HG03432 (cell line): ENCODE results near the gene CD151.

Source experiments
- ATAC-seq: cut with Tn5 transposase; IDR thresholded peaks from one replicate; pipeline ENCODE4 v1.9.1; 2021; ENCODE audit warnings: mild to moderate bottlenecking, moderate library complexity; ENCODE audit not compliant: unreplicated experiment

CD151 gene

DNA sequence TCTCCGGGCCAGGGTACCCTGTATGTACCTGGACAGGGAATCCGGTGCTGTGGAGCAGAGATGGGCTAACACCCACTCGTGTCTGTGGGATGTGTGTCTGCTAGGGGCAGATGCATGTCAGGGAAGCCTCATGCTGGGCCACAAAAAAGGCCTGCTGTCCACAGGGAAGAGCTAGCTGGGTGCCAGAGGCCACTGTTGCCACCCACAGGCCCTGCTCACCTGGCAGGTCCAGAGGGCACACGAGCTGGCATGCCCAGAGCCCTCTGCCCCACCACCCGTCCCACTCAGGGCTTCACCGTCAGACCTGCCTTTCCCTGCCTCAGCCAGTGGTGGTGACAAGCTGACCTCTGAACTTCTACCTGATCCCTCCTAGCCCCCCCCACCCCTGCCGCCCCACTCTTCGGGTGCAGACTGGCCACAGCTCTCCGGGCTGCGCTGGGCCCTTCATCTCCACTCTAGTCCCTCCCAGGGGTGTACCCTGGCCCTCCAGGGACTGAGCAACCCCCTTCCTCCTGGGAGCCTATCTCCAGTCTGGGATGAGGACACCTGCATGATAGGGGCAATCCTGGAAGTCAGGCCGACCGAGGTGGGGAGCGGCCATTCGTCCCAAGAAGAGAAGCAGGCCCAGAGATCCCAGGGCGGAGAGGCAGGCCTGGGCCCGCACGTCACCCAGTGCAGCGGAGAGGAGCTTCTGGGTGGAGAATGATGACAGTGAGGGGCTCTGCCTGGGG is 36.0 kb upstream of the CD151 start:
- no peak for ATAC-seq

DNA sequence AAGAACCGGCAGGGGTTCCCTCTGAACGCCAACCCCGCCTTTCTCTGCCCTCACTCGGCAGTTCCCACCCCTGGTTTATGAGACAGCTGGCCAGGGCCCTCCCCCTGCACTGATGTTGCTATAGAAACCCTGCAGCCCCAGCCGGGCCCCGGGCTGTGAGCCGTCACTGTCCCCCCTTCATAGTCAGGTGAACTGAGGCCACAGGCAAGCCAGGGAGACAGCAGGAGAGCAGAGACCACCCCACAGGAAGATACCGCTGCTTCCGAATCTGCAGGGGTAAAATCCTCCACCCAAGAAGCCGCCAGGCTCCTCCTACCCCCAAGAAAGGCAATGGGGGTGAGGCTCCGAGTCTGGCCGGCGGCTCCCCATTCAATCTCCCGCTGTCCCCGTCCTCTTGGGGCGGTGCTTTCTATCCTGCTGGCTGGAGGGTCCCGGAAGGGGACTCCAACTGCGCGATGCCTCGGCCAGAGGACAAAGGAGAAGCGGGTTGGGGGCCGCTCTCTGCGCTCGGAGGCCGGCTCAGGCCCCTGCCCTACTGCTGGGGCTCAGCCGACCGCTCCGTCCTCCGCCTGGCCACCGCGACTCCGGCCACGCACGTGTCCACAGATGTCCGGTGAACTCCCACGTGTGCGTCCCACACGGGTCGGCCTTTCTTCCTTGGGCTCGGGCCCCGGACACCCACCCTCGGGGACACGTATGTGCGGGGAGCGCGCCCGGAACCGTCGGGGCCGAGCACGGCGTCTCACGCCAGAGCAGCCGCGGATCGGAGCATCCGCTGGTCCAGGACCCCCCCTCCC is 35.3 kb upstream of the CD151 start:
- peak; percentile 45 for ATAC-seq

DNA sequence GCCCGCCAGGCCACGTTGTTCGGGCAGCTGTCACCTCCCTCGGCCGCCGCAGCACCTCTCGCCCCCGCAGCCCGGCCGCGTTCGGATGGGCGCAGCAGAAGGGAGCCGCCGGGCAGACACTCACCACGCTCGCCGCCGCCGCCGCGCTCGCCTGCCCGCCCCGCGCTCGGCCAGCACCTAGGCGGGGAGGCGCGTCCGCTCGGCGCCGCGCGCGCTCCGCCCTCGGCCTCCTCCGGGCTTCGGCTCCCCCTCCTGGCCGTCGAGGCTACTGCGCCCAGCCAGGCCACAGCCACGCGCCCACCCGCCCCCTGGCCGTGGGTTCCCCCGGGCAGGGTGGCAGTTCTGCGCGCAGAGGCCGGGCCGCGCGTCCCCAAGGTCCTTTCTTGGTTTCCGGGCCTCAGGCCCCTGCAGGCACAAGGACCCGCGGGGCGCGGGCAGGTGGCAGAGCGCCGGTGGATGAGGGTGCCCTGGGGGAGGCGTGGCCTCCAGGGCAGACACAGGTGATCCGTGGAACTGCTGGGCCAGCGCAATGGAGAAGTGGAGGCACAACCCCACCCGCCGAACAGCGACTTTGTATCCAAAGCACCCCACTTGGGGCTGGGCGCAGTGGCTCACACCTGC is 34.5 kb upstream of the CD151 start, which contains the start of gene SLC25A22:
Gene SLC25A22 (minus strand): TSS at position 189 of the 621 bp plus-strand sequence. CDS start 3,275 bp downstream, outside the sequence.
- peak; percentile 63 for ATAC-seq

DNA sequence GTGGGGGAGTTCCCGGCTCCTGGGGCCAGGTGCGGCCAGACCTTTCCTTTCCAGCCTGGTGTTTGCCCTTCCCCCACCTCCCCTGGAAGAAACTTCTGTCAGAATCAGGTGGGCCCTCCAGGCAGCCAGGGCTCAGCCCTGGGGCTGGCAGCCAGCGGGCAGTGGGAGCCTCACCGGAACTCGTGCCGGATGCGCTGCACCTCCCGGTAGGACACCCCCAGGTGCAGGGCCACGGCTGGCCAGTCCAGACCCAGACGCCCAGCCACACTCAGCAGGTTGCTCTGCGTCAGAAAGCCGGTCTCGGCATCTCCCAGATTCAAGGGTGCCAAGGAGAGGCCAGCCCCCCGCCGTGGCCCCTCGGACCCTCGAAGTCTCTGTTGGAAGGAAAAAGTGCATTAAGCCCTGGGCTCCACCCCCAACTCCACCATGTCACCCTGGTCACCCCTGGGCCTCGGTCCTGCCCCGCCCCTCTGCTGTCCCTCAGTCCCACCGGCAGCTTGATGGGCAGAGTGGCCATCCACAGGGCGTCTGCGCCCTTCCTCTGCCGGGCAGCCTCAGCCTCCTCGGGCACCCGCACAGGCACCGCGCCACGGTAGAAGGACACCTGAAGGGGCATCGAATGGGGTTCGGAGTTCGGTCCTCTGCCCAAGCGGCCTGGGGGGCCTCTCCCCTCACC is 33.0 kb upstream of the CD151 start:
- ATAC-seq = no peak

DNA sequence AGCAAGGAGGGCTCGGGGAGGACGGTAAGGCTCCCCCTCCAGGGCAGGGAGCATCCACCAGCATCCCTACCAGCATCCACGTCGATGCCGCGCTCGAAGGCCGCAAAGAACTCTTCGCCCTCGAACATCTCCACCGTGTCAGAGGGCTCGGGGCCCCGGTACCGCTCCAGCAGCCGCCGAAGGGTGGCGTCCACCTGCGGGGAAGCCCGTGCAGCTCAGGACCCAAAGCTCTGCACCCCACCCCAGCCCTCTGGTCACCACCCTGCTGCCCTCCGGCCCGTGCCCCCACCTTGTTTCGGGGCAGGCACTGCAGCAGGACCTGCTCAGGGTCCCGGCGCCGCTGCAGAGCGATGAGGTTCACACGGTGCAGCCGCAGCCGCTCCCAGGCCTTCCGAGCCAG is 32.3 kb upstream of the CD151 start:
- no peak for ATAC-seq

DNA sequence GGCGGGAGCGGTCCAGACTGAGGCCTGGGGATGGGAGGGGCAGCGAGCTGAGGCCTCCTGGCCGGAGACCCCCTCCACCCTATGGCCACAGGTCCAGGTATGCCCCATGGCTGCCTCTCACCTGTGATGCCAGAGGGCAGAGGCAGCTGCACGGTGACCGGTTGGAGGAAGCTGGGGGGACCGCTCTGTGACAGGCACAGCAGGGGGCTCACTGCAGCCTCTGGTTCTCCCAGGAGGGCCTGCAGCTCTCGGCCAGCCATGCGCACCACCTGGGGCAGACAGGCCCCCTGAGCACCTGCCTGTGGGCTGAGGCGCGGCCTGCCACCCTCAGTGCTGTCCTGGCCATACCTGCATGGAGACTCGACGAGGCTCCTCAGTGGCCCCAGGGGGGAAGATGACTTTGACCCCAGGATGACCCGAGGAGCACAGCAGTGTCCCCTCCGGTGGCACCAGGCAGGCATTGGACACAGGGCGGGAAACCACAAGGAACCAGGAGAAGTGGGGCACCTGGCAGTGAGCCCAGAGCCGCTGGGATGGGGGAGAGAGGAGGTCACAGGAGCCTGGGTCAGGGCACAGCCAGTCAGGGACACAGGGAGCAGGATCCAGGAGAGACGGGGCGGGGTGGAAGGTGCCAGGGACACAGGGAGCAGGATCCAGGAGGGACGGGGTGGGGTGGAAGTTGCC is 31.5 kb upstream of the CD151 start:
- ATAC-seq = no peak

DNA sequence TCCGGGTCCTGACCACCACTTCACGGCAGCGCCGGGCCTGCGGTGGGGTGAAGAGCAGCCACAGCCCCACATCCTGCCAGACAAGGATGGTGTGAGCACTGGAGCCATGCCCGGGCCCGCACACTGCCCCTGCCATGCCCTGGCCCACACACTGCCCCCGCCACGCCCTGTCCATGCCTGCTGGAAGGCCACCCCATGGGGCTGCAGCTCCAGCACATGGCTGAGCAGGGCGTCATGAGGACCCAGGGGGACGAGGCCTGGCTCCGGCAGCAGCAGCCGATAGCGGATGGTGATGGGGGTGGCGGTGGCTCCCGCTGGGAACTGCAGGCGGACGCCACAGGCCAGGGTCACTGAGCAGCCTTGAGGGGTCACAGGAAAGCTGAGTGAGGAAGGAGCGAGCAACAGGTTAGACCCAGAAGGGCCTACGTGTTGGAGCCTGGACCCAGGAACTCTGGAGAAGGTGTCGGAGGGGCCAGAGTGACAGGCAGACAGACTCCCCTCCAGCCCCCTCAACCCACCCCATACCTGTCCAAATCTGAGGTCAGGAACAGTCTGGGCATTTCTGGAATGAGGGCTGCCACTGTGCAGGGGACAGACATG is 30.6 kb upstream of the CD151 start:
- ATAC-seq = no peak

DNA sequence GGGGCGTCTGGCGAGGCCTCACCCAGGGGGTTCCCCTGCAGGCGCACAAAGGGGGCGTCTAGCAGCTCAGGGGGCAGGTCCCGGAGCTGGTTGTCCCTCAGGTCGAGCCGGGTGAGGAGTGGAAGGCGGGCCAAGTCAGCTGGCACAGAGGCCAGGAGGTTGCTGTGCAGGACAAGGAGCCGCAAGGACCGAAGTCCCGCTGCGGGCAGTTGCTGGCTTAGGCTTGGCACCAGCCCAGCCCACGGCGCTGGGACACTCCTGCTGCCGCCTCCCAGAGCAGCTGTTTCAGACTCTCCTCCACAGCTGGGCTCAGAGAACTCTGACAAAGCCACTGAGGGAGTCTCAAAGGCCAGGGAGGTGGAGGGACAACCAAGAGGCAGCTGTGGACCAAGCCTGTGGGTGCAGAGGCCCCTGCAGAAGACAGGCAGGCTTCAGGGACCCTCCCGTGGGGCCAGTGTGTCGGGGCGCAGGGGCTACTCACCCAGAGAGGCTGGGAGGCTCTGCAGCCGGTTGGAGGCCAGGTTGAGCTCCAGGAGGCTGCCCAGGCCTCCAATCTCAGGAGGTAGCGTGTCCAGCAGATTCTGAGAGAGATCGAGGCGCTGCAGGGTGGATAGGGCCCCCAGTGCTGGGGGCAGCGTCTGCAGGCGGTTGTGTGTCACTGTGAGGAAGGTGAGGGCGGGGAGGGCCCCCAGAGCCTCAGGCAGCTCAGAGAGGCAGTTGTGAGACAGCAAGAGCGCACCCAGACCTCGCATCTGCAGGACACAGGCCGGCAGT is 29.9 kb upstream of the CD151 start:
- no peak for ATAC-seq

DNA sequence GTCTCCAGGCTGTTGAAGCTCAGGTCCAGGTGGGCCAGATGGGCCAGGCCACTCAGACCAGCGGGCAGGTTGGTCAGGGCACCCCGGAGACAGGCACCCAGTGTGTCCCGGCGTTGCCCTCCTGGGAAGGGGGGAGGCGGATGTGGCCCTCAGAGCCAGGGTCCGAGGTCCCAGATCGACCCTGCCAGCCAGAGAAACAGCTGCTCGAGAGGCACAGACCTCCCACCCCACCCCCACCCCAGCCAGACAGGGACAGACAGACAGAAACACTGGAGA is 29.3 kb upstream of the CD151 start:
- no peak for ATAC-seq

DNA sequence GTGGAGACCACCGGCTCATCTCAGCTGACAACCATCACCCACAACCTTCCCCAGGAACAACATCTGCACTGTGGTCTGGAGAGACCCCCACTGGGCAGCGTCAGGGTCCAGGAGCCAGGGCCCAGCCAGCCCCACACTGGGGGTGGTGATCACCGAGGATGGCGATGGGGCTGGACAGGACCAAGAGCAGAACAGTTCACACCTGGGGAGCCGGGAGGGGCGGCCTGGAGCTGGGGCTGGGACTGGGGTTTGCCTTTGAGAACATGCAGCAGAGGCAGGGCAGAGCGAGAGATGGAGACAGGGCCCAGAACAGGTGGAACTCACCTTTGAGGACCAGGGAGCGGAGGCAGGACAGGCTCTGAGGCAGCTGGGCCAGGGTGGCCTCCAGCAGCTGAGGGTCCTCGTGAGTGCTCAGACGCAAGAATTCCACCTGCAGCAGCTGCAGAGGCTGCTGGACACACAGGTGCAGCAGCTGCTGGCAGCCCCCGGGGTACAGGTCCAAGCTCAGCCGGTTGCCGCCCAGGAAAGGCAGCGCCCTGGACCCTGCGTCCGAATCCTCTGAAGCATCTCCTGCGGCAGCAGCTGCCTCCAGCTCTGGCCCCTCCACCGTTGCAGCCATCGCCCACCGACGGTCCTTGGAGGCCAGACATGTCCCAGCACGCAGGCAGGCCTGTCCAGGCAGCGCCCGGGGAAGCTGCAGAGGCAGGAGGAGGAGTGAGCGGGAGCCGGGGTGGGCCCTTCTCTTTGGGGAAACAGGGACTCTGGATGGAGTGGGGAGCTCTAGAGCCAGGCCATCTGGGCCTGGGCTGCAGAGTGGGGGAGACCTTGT is 28.8 kb upstream of the CD151 start:
- ATAC-seq = no peak

DNA sequence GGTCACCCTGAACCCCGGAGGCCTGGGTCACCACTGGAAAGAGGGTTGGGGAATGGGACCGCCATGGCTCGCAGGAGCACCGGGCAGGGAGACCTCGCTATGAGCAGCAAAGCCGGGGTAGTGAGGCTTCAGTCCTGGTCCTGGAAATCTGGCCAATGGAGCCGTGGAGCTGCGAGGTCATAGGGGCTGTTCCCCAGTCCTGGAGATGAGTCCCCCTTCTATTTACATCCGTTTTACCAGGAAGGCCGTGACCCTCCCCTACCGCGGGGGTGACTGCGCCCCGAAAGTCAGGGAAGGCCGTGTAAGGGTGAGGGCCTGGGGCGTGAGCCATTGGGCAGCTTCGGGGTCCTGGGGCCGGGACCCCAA is 28.2 kb upstream of the CD151 start:
- no peak for ATAC-seq

DNA sequence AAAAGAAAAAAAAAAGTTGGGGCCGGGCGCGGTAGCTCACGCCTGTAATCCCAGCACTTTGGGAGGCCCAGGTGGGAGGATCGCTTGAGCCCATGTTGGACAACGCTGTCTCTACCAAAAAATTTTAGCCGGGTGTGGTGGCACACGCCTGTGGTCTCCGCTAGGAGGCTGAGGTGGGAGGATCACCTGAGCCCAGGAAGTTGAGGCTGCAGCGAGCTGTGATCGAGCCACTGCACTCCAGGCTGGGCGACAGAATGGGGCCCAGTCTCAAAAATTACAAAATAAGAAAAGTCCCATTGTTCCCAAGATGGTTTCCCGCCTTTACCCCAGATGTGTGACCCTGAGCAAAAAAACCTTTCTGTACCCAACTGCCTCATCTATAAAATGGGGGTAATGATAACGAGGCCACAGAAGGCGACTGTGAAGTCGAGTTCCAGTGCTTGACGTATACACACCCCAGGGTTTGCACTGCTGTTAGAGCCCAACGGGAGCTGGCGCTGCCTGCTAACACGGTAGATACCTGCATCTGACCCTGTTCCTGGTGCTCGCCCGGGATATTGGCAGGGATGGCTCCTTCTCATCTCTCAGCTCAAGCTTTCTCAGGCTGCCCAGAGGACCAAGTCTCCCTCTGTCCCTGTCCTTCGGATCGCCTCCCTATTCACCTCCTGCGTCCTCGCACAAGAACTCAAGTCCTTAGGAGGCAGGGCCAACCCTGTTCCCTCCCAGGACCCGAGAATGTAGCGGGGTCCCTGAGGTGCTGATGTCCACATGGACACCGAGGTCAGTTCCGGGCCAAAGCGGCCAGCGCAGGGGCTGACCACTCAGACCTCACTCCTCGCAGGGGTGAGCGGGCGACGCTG is 24.1 kb upstream of the CD151 start:
- no peak for ATAC-seq

DNA sequence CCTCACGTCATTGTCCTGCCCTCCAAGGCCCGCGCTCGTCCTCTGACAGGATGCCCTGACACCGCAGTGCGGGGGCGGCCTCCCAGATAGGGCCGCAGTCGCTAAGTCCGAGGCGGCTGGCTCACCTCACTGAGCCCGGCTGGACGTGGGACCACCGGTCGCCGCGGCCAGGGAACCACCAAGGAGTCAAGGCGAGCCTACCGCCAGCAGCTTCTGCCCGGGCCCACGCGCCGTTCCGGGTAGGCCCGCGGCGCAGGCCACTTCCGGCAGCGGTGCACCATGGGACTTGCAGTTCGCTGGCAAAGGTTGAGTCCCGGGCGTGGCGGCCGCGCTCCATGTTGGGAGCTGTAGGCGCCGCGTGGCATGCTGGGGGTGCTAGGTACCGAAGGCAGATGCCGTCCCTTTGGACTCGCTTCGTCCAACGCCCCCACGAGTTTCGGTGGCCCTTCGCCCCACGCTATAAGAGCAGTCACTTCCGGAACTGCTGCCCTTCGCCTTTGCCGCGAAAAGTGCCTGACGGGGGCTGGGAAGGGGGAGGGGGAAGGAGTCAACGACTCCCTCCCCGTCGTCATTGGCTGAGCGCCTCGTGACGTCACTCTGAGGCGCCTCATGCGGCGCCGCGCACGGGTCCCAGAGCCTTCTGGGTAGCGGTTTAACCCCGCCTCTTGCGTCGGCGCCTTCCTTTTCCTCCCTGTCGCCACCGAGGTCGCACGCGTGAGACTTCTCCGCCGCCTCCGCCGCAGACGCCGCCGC is 23.3 kb upstream of the CD151 start, which contains the start of gene RPLP2:
Gene RPLP2 (plus strand): TSS at position 681 of the 753 bp plus-strand sequence. CDS start 268 bp downstream, outside the sequence.
- peak; percentile 78 for ATAC-seq

DNA sequence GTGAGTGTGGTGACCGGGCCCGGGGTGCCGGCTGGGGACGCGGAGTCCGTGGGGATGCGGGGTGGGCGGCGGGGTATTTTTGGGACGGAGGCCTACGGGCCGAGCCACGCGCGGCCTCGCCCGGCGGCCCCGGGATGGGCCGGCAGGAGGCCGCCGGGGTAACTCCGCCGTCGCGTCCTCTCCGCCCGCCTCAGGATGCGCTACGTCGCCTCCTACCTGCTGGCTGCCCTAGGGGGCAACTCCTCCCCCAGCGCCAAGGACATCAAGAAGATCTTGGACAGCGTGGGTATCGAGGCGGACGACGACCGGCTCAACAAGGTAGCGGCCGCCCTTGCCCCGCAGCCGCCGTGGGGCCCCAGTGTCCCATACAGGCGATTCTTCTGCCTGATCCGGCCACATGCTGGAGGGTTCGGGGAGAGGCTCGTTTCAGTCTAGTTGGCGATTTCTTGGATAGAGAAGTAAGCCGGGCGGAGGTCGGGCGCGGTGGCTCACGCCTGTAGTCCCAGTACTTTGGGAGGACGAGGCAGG is 22.6 kb upstream of the CD151 start:
- peak; percentile 11 for ATAC-seq

DNA sequence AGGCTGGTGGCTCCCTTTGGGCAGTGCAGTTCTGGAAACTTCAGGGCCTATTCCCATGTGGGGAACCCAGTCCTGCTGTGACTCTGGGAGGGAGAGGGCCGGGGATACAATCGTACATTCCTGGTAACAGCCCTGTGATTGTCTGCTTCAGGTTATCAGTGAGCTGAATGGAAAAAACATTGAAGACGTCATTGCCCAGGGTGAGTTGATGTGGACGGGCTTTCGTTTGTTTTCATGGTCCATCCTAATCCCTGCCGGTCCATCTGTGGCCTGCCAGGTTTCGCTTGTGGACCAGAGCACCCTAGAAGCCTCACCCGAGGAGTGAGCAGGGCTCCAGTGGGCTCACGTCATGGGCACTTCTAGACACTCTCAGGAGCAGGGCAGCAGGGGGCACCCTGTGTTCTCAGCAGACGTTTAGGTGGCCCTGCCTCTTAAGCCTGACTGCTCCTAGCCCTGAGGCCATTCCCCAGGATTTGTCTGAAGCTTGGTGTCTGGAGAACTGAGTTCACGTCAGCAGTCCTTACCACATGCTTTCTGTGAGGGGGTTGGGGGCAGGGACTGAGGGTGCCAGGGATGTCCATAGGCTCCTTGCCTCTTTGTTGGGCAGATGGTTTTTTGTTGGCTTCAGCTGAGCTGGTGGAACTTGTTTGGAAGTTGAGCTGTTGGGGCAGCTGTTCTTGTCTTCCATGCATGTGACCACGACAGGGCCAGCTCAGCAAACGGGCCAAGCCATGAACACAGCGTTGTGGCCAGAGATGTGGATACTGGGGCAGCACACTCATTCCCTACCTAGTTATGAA is 21.1 kb upstream of the CD151 start:
- ATAC-seq = no peak

DNA sequence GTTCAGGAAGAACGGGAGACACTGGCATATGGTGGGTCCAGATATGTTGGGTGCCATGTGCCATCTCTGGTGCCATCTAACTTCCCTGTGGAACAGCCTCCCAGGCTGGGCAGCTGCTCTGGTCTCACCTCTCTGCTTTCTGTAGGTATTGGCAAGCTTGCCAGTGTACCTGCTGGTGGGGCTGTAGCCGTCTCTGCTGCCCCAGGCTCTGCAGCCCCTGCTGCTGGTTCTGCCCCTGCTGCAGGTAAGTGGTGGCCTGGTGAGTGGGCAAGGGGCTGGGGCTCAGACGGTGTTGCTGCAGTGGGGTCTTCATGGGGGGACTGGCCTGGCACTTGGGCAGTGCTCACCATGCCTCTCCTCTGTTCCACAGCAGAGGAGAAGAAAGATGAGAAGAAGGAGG is 20.4 kb upstream of the CD151 start:
- ATAC-seq = no peak
